Measurements from ENCODE around the gene GYS1.

- TF ChIP-seq CTCF (IDR thresholded peaks at IDR 0.05) (no peak), POLR2AphosphoS5 (IDR thresholded peaks at IDR 0.05) (no peak), EP300 (IDR thresholded peaks at IDR 0.05) (no peak), POLR2A (IDR thresholded peaks at IDR 0.05) (no peak)
Measured at GRCh38 chr19:49011194-49011593, 18.1 kb upstream of the GYS1 start.

All from stomach (tissue), 4 donors.